Hepatocyte (in vitro differentiated cells): ENCODE measurements around the gene SIT1.

ENCODE experiments used
- EZH2 ChIP-seq: fragments of 200-600 bp; sonication (generic); IDR thresholded peaks from 2 replicates; pipeline ENCODE4 v1.6.1; 2016; ENCODE audit warnings: antibody characterized with exemption, mild to moderate bottlenecking, borderline replicate concordance
- TF ChIP-seq, protein P1 (sequence below): fragments of 200-600 bp; sonication (generic); IDR thresholded peaks from 2 replicates; pipeline ENCODE4 v1.5.1; 2016; ENCODE audit warnings: antibody characterized with exemption, mild to moderate bottlenecking; ENCODE audit not compliant: poor library complexity

DNA sequence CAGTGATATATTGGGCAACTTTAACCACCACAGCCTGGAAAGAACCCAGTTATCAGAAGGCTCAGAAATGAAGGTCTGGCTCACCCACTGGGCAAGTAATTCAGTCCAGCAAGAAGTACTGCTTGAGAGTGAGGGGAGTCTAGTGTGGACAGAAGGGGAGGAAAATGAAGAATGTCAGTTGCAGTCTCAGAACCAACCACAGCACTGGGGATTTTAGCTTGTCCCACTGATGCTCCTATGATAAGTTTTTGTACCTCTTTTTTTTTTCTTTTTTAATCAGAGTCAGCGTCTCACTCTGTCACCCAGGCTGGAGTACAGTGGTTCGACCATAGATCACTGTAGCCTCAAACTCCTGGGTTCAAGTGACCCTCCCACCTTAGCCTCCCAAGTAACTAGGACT lies 23.2 kb downstream of the SIT1 start:
- TF ChIP-seq EZH2, result no peak
- TF ChIP-seq, protein P1, sequence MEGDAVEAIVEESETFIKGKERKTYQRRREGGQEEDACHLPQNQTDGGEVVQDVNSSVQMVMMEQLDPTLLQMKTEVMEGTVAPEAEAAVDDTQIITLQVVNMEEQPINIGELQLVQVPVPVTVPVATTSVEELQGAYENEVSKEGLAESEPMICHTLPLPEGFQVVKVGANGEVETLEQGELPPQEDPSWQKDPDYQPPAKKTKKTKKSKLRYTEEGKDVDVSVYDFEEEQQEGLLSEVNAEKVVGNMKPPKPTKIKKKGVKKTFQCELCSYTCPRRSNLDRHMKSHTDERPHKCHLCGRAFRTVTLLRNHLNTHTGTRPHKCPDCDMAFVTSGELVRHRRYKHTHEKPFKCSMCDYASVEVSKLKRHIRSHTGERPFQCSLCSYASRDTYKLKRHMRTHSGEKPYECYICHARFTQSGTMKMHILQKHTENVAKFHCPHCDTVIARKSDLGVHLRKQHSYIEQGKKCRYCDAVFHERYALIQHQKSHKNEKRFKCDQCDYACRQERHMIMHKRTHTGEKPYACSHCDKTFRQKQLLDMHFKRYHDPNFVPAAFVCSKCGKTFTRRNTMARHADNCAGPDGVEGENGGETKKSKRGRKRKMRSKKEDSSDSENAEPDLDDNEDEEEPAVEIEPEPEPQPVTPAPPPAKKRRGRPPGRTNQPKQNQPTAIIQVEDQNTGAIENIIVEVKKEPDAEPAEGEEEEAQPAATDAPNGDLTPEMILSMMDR, result no peak
